PC-3 (cell line): Measurements from ENCODE around the gene DLG1.

Experiments
- CTCF ChIP-seq: fragments of 300-600 bp; sonication (generic); conservative IDR thresholded peaks from 2 replicates; pipeline ENCODE4 v1.5.1; 2017; ENCODE audit warnings: antibody characterized with exemption, low read depth, mild to moderate bottlenecking, low read length
- EZH2phosphoT487 ChIP-seq: fragments of 300-600 bp; sonication (generic); IDR thresholded peaks from 2 replicates; pipeline ENCODE4 v1.6.1; 2018; ENCODE audit warnings: mild to moderate bottlenecking, antibody characterized with exemption, low read length, borderline replicate concordance

GRCh38 chr3:197062446-197062845, 236.0 kb downstream of the DLG1 start:
- TF ChIP-seq CTCF (no peak), EZH2phosphoT487 (no peak)
